NCI-H2196 (cell line): ENCODE data around the gene PLPP1.

Source experiments
- DNase-seq: peaks from one replicate; lab custom pipeline; 2025; ENCODE audit not compliant: unreplicated experiment; lab: John Stamatoyannopoulos, UW

Gene PLPP1

DNA sequence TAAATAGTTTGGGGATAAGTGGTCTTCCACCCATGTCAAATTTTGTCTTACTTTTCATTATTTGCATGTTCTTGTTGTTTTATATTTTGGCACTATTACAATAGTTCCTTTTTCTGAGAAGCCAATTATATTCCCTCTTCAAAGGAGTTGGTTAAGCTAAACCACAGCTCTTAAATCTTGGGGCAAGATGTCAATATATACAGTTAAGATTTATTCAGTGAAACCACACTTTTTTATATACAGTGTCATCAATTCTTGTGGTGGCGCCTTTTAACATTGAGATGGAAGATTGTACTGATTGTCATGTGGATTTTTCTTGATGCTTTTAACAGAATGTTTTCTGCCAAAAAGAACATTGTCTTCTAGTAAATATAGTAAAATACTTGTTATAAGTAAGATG, 122.9 kb downstream of the PLPP1 start:
- no peak for DNase-seq

DNA sequence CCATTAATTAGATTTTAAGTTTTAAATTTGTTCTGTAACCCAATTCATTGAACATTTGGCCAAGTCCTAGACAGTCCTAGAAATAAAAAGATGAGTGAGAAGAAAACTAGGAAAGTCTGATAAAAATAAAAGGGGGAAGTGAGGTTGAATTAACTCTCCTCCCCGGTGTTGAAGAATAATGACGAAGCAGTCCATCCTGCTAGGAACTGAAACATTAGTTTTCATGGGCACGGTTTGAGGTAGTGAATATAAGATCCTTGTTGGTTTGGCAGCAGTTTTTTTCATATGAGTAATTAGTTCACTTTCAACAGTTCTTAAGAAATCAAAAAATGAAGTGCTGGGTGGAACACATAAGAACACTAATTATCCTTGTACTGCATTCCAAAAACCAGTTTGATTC, 123.9 kb downstream of the PLPP1 start:
- no peak for DNase-seq

- DNase-seq, result no peak
Observed at GRCh38 chr5:55409775-55410174, 125.0 kb downstream of the PLPP1 start.

- DNase-seq, result no peak
Observed at GRCh38 chr5:55407984-55408383, 126.8 kb downstream of the PLPP1 start.

- DNase-seq, result no peak
Observed at GRCh38 chr5:55407059-55407684, 127.6 kb downstream of the PLPP1 start.

- DNase-seq, result no peak
Observed at GRCh38 chr5:55406292-55406691, 128.5 kb downstream of the PLPP1 start.

DNA sequence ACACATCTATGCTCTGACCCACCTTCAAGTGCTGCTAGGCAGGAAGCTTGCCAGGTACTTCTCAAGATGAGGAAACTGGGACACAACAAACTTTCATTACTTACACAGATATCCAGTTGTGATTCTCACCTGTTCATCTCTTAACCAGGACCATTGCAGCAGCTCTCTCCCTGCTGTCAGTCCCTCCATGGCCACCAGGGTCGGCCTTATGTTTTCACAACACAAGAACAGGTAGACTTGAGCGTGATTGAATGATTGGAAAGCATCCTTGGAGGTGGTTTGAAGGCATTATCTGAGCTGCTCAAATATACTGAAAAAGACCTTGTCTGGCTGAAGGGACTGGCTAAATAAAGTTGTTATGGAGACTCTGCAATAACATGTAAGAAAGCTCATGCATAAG, 132.6 kb downstream of the PLPP1 start:
- no peak for DNase-seq

- DNase-seq, result no peak
Observed at GRCh38 chr5:55393501-55394175, 141.1 kb downstream of the PLPP1 start.

DNA sequence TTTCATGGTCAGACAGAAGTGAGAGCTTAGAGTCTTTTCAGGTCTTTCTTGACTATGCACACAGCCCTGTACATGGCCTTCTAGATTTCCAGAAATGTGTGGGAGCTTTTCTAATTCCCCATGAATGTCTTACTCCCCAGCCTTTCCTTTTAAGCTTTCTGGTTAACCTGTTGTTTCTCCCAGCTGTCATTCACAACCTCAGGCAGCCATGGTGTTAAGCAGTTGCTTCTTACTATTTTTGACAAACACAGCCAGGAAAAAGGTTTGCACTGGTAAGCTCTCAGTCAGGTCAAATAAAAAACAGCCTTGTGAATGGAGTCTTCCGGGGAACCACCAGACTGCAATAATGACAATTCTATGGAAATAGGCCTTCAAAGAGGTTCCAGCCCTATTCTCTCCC, 142.1 kb downstream of the PLPP1 start:
- no peak for DNase-seq

DNA sequence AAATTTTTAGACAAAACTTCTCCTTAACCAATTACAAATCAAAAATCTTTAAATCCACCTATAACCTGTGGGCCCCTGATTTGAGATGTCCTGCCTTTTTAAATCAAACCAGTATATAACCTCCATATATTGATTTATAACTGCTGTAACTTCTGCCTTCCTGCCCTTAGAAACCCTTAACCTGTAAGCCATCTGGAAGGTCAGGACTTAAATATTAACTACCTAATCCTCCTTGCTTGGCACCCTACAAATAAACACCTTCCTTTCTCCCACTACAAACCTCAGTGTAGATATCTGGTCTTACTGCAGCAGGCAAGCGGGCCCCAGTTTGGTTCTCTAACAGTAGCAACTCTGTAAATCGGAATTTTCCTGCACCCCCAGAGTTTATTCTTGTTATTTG, 143.1 kb downstream of the PLPP1 start:
- DNase-seq, result no peak

- DNase-seq, result no peak
Observed at GRCh38 chr5:55387865-55388264, 146.9 kb downstream of the PLPP1 start.

- no peak for DNase-seq
Observed at GRCh38 chr5:55386356-55386755, 148.4 kb downstream of the PLPP1 start.

- DNase-seq, result no peak
Observed at GRCh38 chr5:55385846-55386245, 148.9 kb downstream of the PLPP1 start.

DNA sequence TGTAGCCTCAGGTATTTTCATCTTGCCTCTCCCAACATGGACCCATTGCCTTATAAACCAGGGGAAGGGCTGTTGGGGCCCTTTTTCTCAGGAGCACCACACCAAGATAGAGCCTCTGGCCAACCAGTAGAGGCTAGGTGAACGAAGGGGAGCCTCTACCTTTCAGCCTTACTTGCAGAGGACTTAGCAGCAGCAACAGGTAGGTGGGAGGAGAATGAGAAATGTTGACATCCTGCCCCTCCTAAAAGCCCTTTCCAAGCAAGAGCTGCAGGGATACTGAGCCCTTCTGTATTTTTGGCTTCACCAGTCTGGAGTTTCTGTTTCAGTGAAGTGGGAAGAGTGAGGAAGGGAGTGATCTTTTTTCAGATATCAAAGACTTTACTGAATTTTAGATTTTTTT, 149.5 kb downstream of the PLPP1 start:
- no peak for DNase-seq

GRCh38 chr5:55384072-55384471, 150.7 kb downstream of the PLPP1 start:
- DNase-seq, result no peak

DNA sequence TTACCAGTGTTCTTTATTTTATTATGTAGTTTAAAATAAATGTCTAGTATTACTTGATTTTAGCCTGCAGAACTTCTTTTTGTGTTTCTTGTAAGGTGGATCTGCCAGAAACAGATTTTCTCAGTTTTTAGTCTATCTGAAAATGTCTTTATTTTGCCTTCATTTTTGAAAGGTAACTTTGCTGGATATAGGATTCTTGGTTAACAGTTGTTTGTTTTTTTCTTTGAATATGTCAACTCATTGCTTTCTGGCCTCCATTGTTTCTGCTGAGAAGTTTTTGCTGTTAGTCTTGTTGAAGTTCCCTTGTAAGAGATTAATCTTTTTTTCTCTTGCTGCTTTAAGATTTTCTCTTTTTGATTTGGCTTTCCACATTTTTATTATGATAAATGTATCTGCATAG, 151.5 kb downstream of the PLPP1 start:
- DNase-seq, result no peak

DNA sequence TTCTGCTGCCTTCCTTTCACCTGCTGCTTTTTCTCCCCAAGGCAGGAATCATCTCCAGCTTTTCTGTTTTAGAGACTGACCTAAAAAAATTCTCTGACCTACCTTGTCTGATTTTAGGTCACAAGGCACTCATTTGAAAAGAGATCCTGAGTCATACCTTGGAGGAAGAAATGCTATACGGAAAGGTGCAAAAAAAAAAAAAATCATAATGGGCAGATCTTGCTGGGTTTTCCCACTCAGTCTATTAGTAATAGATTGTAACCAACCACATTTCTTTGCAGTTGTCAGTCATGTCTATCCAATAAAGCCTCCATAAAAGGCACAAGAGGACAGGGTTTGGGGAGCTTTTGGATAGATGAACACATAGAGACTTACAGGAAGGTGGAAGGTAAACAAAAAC, 157.0 kb downstream of the PLPP1 start:
- no peak for DNase-seq
